Keratinocyte (primary cell): Measurements from ENCODE around the gene IFITM10. TPM values are rescaled to one million over a fixed set of nuclear protein-coding genes. Genes with fewer than 3 reads are reported as not detected.

Source experiments
- DNase-seq: peaks from one replicate; pipeline ENCODE4 v3.0.0-alpha.2; 2011; ENCODE audit warnings: low read depth, missing footprints, low spot score
- FAIRE-seq: peaks from 2 replicates; lab custom pipeline; 2011; peaks lifted over from hg19 to GRCh38; lab: Jason Lieb, UNC
- H2AFZ ChIP-seq: 2 replicates; pipeline ENCODE4 v1.6.0; 2012; ENCODE audit warnings: low read length, control low read depth, inconsistent platforms; ENCODE audit not compliant: control insufficient read depth
- H3K27ac ChIP-seq: 2 replicates; pipeline ENCODE4 v1.5.1; 2011; ENCODE audit warnings: low read length; ENCODE audit not compliant: control insufficient read depth, insufficient read depth
- H3K27me3 ChIP-seq: 3 replicates; pipeline ENCODE4 v1.6.0; 2011; ENCODE audit warnings: low read length; ENCODE audit not compliant: control insufficient read depth, insufficient read depth; ENCODE audit errors: extremely low read depth
- H3K36me3 ChIP-seq, 2 experiments: 2 replicates in 1 of 2; 3 replicates in 1 of 2; pipeline ENCODE4 v1.5.1; 2011; ENCODE audit warnings: low read length in 2 of 2, mild to moderate bottlenecking in 1 of 2; ENCODE audit not compliant: control insufficient read depth in 2 of 2, insufficient read depth in 2 of 2; ENCODE audit errors: extremely low read depth in 1 of 2
- H3K4me1 ChIP-seq: 3 replicates; pipeline ENCODE4 v1.5.1; 2011; ENCODE audit warnings: low read length; ENCODE audit not compliant: control insufficient read depth, insufficient read depth; ENCODE audit errors: extremely low read depth
- H3K4me2 ChIP-seq: 3 replicates; pipeline ENCODE4 v1.6.0; 2011; ENCODE audit warnings: low read depth, low read length; ENCODE audit not compliant: control insufficient read depth, insufficient read depth; ENCODE audit errors: extremely low read depth
- H3K4me3 ChIP-seq, 3 experiments: fragments of 200-600 bp in 1 of 3; sonication (generic) in 1 of 3; 2 replicates in 2 of 3; 3 replicates in 1 of 3; pipeline ENCODE4 v1.5.1; 2011 to 2016; ENCODE audit warnings: low read length in 3 of 3, mild to moderate bottlenecking in 3 of 3, control low read depth in 2 of 3, inconsistent platforms in 1 of 3, low read depth in 1 of 3, mixed read lengths in 1 of 3, mixed run types in 1 of 3, moderate library complexity in 1 of 3; ENCODE audit not compliant: control insufficient read depth in 2 of 3, insufficient read depth in 2 of 3; ENCODE audit errors: extremely low read depth in 1 of 3
- H3K79me2 ChIP-seq: 2 replicates; pipeline ENCODE4 v1.6.0; 2012; ENCODE audit warnings: low read length; ENCODE audit not compliant: control insufficient read depth, insufficient read depth
- H3K9ac ChIP-seq: 3 replicates; pipeline ENCODE4 v1.6.0; 2011; ENCODE audit warnings: low read length; ENCODE audit not compliant: control insufficient read depth, insufficient read depth; ENCODE audit errors: extremely low read depth
- H3K9me1 ChIP-seq: 3 replicates; pipeline ENCODE4 v1.6.0; 2011; ENCODE audit warnings: low read length; ENCODE audit not compliant: control insufficient read depth, insufficient read depth; ENCODE audit errors: extremely low read depth
- H3K9me3 ChIP-seq: 2 replicates; pipeline ENCODE4 v1.5.1; 2012; ENCODE audit warnings: low read depth, low read length; ENCODE audit not compliant: control insufficient read depth
- H4K20me1 ChIP-seq: 3 replicates; pipeline ENCODE4 v1.6.0; 2011; ENCODE audit warnings: low read length; ENCODE audit not compliant: control insufficient read depth, insufficient read depth; ENCODE audit errors: extremely low read depth
- EZH2 ChIP-seq: IDR thresholded peaks from one replicate; pipeline ENCODE4 v1.6.1; 2012; ENCODE audit warnings: inconsistent platforms, mild to moderate bottlenecking, low read length, moderate library complexity
- dilution Hi-C: fragments of 300-500 bp; cut with MboI; formaldehyde crosslinking; loops from one replicate; pipeline ENCODE4 v1.7.0; 2020; ENCODE audit warnings: low sequenced_read_pairs; ENCODE audit not compliant: extremely low pct_ligation_motif_present
- polyA plus RNA-seq, 5 experiments: library from polyadenylated mRNA; depleted of rRNA in 3 of 5; stranded (reverse) in 3 of 5; stranded (forward) in 1 of 5; unstranded in 1 of 5; fragments of >200 nt; gene quantifications; 1 replicate in 1 of 5; 2 replicates in 3 of 5; 3 replicates in 1 of 5; pipeline versions ENCODE4 v1.2.1 to v1.2.3, GENCODE V29; 2011 to 2012; ENCODE audit warnings: missing spikeins in 2 of 5, low read depth in 1 of 5, low replicate concordance in 1 of 5
- TF ChIP-seq, protein P1 (sequence below), 3 experiments: IDR thresholded peaks in 1 of 3; conservative IDR thresholded peaks in 1 of 3; optimal IDR thresholded peaks in 1 of 3; 2 replicates in 2 of 3; 3 replicates in 1 of 3; pipeline versions ENCODE3 to v1.5.1; 2011; ENCODE audit warnings: low read length in 3 of 3, mild to moderate bottlenecking in 3 of 3, moderate library complexity in 2 of 3, control low read depth in 1 of 3, inconsistent platforms in 1 of 3; ENCODE audit not compliant: insufficient read depth in 2 of 3; ENCODE audit errors: extremely low read depth in 1 of 3

The IFITM10 gene
- polyA plus RNA-seq, 1 donor (not counting 4 experiments of a cell fraction or from before 2014, with no cell fraction given), result 0.14 TPM

DNA sequence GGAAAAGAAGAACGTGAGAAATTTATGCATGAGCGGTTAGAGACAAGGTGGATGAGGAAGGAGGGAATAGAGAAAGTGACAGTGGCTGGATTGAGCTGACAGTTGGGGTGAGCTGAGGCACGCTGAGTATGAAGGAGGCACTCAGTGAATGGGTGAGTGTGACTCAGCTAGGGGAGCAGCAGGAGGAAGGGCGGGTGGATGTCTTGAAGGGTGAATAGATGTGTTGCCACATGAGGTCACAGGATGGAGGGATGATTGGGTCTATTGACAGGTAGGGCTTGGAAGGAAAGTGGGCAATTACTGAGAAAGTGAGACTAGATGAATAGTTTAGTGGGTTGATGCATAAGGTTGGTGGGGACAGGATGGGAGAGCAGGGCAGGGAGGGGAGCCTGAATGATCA lies 8.0 kb downstream of the IFITM10 start:
- Histone ChIP-seq H3K9ac (no peak overlapping the region), H3K9me3 (peaks cover under 1% of the 10 kb centered on the region), H3K27me3 (peaks cover 26% of the 10 kb centered on the region), H3K4me1 (peaks cover 11% of the 10 kb centered on the region), H4K20me1 (peaks cover 5% of the 10 kb centered on the region), H3K4me3 (no peak overlapping the region), H3K36me3 (no peaks in the 10 kb centered on the region), H3K9me1 (no peaks in the 10 kb centered on the region), H2AFZ (no peak overlapping the region), H3K4me2 (no peak overlapping the region), H3K27ac (no peak overlapping the region), H3K79me2 (no peaks in the 10 kb centered on the region)
- no peak for FAIRE-seq
- dilution Hi-C loops, result no loop called here
- TF ChIP-seq EZH2, result no peak
- TF ChIP-seq, protein P1, sequence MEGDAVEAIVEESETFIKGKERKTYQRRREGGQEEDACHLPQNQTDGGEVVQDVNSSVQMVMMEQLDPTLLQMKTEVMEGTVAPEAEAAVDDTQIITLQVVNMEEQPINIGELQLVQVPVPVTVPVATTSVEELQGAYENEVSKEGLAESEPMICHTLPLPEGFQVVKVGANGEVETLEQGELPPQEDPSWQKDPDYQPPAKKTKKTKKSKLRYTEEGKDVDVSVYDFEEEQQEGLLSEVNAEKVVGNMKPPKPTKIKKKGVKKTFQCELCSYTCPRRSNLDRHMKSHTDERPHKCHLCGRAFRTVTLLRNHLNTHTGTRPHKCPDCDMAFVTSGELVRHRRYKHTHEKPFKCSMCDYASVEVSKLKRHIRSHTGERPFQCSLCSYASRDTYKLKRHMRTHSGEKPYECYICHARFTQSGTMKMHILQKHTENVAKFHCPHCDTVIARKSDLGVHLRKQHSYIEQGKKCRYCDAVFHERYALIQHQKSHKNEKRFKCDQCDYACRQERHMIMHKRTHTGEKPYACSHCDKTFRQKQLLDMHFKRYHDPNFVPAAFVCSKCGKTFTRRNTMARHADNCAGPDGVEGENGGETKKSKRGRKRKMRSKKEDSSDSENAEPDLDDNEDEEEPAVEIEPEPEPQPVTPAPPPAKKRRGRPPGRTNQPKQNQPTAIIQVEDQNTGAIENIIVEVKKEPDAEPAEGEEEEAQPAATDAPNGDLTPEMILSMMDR (optimal IDR thresholded peaks at IDR 0.05 in 1 of 3, IDR thresholded peaks at IDR 0.05 in 1 of 3, conservative IDR thresholded peaks at IDR 0.05 in 1 of 3; ENCODE audit: extremely low read depth in 1 of 3, insufficient read depth in 2 of 3, low read length in 3 of 3), result no peak
- no peak for DNase-seq

DNA sequence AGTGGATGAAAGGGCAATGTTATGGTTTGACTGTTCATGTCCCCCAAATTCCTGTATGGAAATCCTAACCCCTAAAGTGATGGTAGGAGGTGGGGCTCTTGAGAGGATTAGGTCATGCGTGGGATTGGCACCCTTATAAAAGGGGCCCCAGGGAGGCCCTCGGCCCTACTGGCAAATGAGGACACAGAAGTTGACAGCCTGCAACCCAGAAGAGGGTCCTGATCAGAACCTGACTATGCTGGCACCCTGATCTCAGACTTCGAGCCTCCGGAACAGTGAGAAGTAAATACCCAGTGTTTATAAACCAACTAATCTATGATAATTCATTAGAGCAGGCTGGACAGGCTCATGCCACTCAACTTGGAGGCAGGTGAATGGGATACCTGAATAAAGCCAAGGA lies 8.7 kb downstream of the IFITM10 start:
- H2AFZ ChIP-seq, result no peak overlapping the region
- no peaks in the 10 kb centered on the region for H3K9me1 ChIP-seq
- no peak overlapping the region for H3K4me3 ChIP-seq
- no peaks in the 10 kb centered on the region for H3K79me2 ChIP-seq
- H3K36me3 ChIP-seq, result no peaks in the 10 kb centered on the region
- H3K27ac ChIP-seq, result no peak overlapping the region
- H3K9me3 ChIP-seq, result peaks cover 3% of the 10 kb centered on the region
- TF ChIP-seq, protein P1 (optimal IDR thresholded peaks at IDR 0.05 in 1 of 3, IDR thresholded peaks at IDR 0.05 in 1 of 3, conservative IDR thresholded peaks at IDR 0.05 in 1 of 3; ENCODE audit: extremely low read depth in 1 of 3, insufficient read depth in 2 of 3, low read length in 3 of 3), result no peak
- no peak for TF ChIP-seq EZH2
- dilution Hi-C loops, result no loop called here
- FAIRE-seq (no peak), DNase-seq (no peak)
- H3K9ac ChIP-seq, result no peak overlapping the region
- peaks cover 25% of the 10 kb centered on the region for H3K27me3 ChIP-seq
- H4K20me1 ChIP-seq, result peaks cover 5% of the 10 kb centered on the region
- no peak overlapping the region for H3K4me2 ChIP-seq
- H3K4me1 ChIP-seq, result peaks cover 8% of the 10 kb centered on the region
